K562 (cell line): ENCODE results near the gene TLN1. TPM values are rescaled to one million over a fixed set of nuclear protein-coding genes. Genes with fewer than 3 reads are reported as not detected.

ENCODE experiments used
- ARID3B ChIP-seq: fragments of 250-450 bp; sonication (Bioruptor Pico); IDR thresholded peaks from 2 replicates; pipeline ENCODE4 v1.4.0; 2020; ENCODE audit warnings: borderline replicate concordance
- ARID4B ChIP-seq: sonication (generic); formaldehyde crosslinking; IDR thresholded peaks from 2 replicates; pipeline ENCODE4 v1.8.0; 2022; ENCODE audit warnings: mild to moderate bottlenecking, missing genetic modification reagents
- FOXO4 ChIP-seq: fragments of 450-650 bp; formaldehyde crosslinking; IDR thresholded peaks from 2 replicates; pipeline ENCODE4 v1.4.0; 2020; ENCODE audit warnings: mild to moderate bottlenecking, moderate library complexity
- FOXP1 ChIP-seq: sonication (generic); formaldehyde crosslinking; IDR thresholded peaks from 2 replicates; pipeline ENCODE4 v1.8.0; 2022; ENCODE audit warnings: mild to moderate bottlenecking, missing genetic modification reagents
- GTF2B ChIP-seq: IDR thresholded peaks from 2 replicates; pipeline ENCODE4 v1.6.1; 2011; ENCODE audit not compliant: insufficient read length; ENCODE audit errors: extremely low read depth
- HCFC1 ChIP-seq: IDR thresholded peaks from 2 replicates; pipeline ENCODE4 v1.6.1; 2012; ENCODE audit warnings: low read depth, low read length, improper control_type of control experiment
- HNRNPK ChIP-seq: fragments of 200-400 bp; formaldehyde crosslinking; IDR thresholded peaks from one replicate; pipeline ENCODE4 v1.6.1; 2018; ENCODE audit warnings: mild to moderate bottlenecking, low read depth, low read length; ENCODE audit not compliant: poor library complexity, severe bottlenecking
- KLF13 ChIP-seq: fragments of 450-650 bp; IDR thresholded peaks from 2 replicates; pipeline ENCODE4 v1.6.1; 2016; ENCODE audit warnings: missing genetic modification characterization, low read depth, mild to moderate bottlenecking, missing compliant biosample characterization, moderate library complexity, borderline replicate concordance
- NR2C2 ChIP-seq, 2 experiments: fragments of 200-800 bp in 1 of 2; sonication (Bioruptor generic) in 1 of 2; sonication (generic) in 1 of 2; formaldehyde crosslinking in 1 of 2; IDR thresholded peaks; 2 replicates each; pipeline versions ENCODE4 v1.6.1 to v1.8.0; 2016 to 2022; ENCODE audit warnings: mild to moderate bottlenecking in 1 of 2, missing compliant biosample characterization in 1 of 2, missing genetic modification characterization in 1 of 2, missing genetic modification reagents in 1 of 2
- PHB2 ChIP-seq: fragments of 450-650 bp; IDR thresholded peaks from 2 replicates; pipeline ENCODE4 v1.6.1; 2017; ENCODE audit warnings: low read depth
- SIN3A ChIP-seq, 2 experiments: fragments of 150-350 bp in 1 of 2; IDR thresholded peaks; 2 replicates each; pipeline ENCODE4 v1.6.1; 2011 to 2016; ENCODE audit warnings: borderline replicate concordance in 2 of 2, low read depth in 2 of 2, low read length in 2 of 2, mild to moderate bottlenecking in 2 of 2, moderate library complexity in 2 of 2; ENCODE audit not compliant: control insufficient read depth in 1 of 2
- SMC3 ChIP-seq: conservative IDR thresholded peaks from 2 replicates; pipeline ENCODE4 v1.6.1; 2011; ENCODE audit warnings: low read depth, low read length, improper control_type of control experiment; ENCODE audit not compliant: insufficient read depth
- SOX6 ChIP-seq: fragments of 450-650 bp; IDR thresholded peaks from 2 replicates; pipeline ENCODE4 v1.6.1; 2014; ENCODE audit warnings: mild to moderate bottlenecking
- TRIM28 ChIP-seq: fragments of 450-650 bp; IDR thresholded peaks from 2 replicates; pipeline ENCODE4 v1.6.1; 2017
- ZBTB17 ChIP-seq: fragments of 450-650 bp; formaldehyde crosslinking; IDR thresholded peaks from 2 replicates; pipeline ENCODE4 v1.4.0; 2020; ENCODE audit warnings: mild to moderate bottlenecking
- ZNF134 ChIP-seq: fragments of 250-450 bp; sonication (Bioruptor Pico); conservative IDR thresholded peaks from 2 replicates; pipeline ENCODE4 v1.4.0; 2020
- ZNF143 ChIP-seq: sonication (generic); formaldehyde crosslinking; IDR thresholded peaks from 2 replicates; pipeline ENCODE4 v1.9.0; 2022; ENCODE audit warnings: mild to moderate bottlenecking, missing genetic modification reagents
- ZNF561 ChIP-seq: fragments of 450-650 bp; formaldehyde crosslinking; conservative IDR thresholded peaks from 2 replicates; pipeline ENCODE4 v1.4.0; 2020; ENCODE audit warnings: mild to moderate bottlenecking, moderate library complexity
- polyA plus RNA-seq, 8 experiments: library from polyadenylated mRNA; depleted of rRNA in 4 of 8; stranded (reverse) in 5 of 8; unstranded in 3 of 8; fragments of >200 nt; fragmentation: Nextera tagmentation in 2 of 8; fragmentation: Illumina TruSeq in 1 of 8; extraction: Ambion mirVana in 2 of 8; extraction: Trizol in 1 of 8; gene quantifications; 2 replicates each; pipeline versions ENCODE4 v1.2.1 to v1.2.3, GENCODE V29; 2011 to 2014; ENCODE audit warnings: inconsistent platforms in 1 of 8, missing spikeins in 1 of 8
- total RNA-seq, 7 experiments: library from RNA; depleted of rRNA in 6 of 7; stranded (reverse); fragments of >200 nt in 6 of 7; fragmentation: Illumina TruSeq in 2 of 7; extraction: Trizol in 2 of 7; gene quantifications; 2 replicates each; pipeline versions ENCODE4 v1.2.1 to v1.2.3, GENCODE V29; 2011 to 2021; ENCODE audit warnings: low replicate concordance in 1 of 7

TLN1 gene
- total and polyA plus RNA-seq, 9 of the 15 experiments (the other 6 are each of a cell fraction or from before 2014, with no cell fraction given), result 3.6 to 240 (median 54.8) TPM

DNA sequence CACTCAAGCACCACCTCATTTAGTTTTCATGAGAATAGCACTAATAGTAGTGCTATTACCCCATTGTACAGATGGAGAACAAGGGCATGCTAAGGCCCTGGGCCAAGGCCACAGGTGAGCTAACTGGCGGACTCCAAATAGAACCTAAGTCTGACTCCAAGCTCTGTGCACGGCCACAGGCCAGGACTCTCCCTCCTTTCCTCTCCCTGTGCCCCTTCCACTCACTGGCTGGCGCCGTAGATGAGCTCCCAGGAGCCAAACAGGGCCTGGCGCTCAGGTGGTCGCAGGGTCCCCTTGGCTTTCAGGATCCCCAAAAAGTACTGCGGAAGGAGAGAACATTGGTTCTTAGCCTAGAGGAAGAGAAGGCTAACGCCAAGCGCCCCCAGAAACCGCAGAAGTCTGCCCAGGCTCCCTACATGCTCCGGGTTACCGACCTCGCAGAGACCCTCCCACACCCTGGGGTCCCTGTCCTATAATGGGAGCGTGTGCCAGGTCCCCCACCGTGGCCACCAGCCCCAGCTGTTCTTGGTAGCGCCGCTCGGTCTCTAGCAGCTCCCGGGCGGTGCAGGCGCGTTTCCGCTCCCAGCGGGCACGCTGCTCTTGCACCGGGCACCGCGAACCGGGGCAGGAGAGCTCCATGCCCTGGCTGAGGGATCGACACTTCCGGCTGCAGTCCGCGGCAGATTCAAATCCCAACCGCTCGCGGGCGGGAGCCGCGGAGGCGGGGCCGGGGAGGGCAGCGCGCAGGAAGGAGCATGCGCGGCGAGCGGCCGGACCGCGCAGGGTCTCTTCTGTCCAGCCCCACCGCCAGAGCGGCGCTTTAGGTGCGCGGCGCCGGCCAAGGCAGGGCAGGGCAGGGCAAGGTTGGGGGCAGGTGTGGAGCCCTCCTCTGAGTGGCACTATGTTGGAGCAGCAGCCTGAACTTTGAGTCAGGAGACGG lies 67.2 kb downstream of the TLN1 start, which contains the start of gene ARHGEF39 (continued):
- TF ChIP-seq HCFC1, result no peak
- no peak for TF ChIP-seq TRIM28
- no peak for TF ChIP-seq GTF2B
- TF ChIP-seq ARID3B (CRISPR knock-in tag), result no peak
- TF ChIP-seq PHB2, result no peak
- no peak for TF ChIP-seq ZNF561
- peak; percentile 31; the same call in 1 of the 2 replicates for TF ChIP-seq KLF13 (tag)
- TF ChIP-seq ZNF143 (CRISPR knock-in tag), result no peak
- no peak for TF ChIP-seq ZBTB17
- TF ChIP-seq FOXO4 (CRISPR knock-in tag), result no peak
- TF ChIP-seq SIN3A (IDR thresholded peaks at IDR 0.05; ENCODE audit: borderline replicate concordance in 2 of 2, control insufficient read depth in 1 of 2, low read depth in 2 of 2, low read length in 2 of 2), result peak; percentile 56 to 65; a peak in 1 of 4 replicates
- TF ChIP-seq ARID4B (CRISPR knock-in tag), result peak; percentile 77; the same call in 1 of the 2 replicates
- 0 out of 2 replicates have a peak, but pooled peaks have one; percentile 28 for TF ChIP-seq SOX6
- TF ChIP-seq NR2C2 (CRISPR knock-in tag; IDR thresholded peaks at IDR 0.05), result no peak
- no peak for TF ChIP-seq NR2C2 (tag; IDR thresholded peaks at IDR 0.05)
- no peak for TF ChIP-seq SMC3
- TF ChIP-seq HNRNPK, result no peak
- no peak for TF ChIP-seq FOXP1 (CRISPR knock-in tag)
- TF ChIP-seq ZNF134, result no peak
